ENCODE results near the gene AHRR.

AHRR gene

GRCh38 chr5:370311-370958 is 48.9 kb downstream of the AHRR start:
- no peak for DNase-seq (ENCODE audit: low read depth)
- TF ChIP-seq CTCF (IDR thresholded peaks at IDR 0.05; ENCODE audit: insufficient read depth, low read depth, low read length, missing control alignments), result no peak
- H3K4me3 ChIP-seq (ENCODE audit: low read depth, low read length), result peak overlapping the region; percentile 70

- no peak for TF ChIP-seq CTCF (IDR thresholded peaks at IDR 0.05; ENCODE audit: insufficient read depth, low read depth, low read length, missing control alignments)
- H3K4me3 ChIP-seq (ENCODE audit: low read depth, low read length), result peak overlapping the region; percentile 70
- no peak for DNase-seq (ENCODE audit: low read depth)
Observed at GRCh38 chr5:370959-371810, 49.7 kb downstream of the AHRR start.

- peak; percentile 71 for DNase-seq (ENCODE audit: low read depth)
- H3K4me3 ChIP-seq (ENCODE audit: low read depth, low read length), result peak overlapping the region; percentile 70
- TF ChIP-seq CTCF (IDR thresholded peaks at IDR 0.05; ENCODE audit: insufficient read depth, low read depth, low read length, missing control alignments), result no peak
Observed at GRCh38 chr5:371811-372555, 50.5 kb downstream of the AHRR start.

- DNase-seq (ENCODE audit: low read depth), result peak; percentile 64
- TF ChIP-seq CTCF (IDR thresholded peaks at IDR 0.05; ENCODE audit: insufficient read depth, low read depth, low read length, missing control alignments), result no peak
- peak overlapping the region; percentile 70 for H3K4me3 ChIP-seq (ENCODE audit: low read depth, low read length)
Observed at GRCh38 chr5:372556-372995, 51.1 kb downstream of the AHRR start.

GRCh38 chr5:372996-373709 is 51.6 kb downstream of the AHRR start:
- DNase-seq (ENCODE audit: low read depth), result peak; percentile 66
- no peak for TF ChIP-seq CTCF (IDR thresholded peaks at IDR 0.05; ENCODE audit: insufficient read depth, low read depth, low read length, missing control alignments)
- H3K4me3 ChIP-seq (ENCODE audit: low read depth, low read length), result peak overlapping the region; percentile 70
